Epithelial cell of proximal tubule (primary cell): ENCODE measurements around the gene CDH13. TPM values are rescaled to one million over a fixed set of nuclear protein-coding genes. Genes with fewer than 3 reads are reported as not detected.

Experiments
- DNase-seq: peaks from one replicate; pipeline ENCODE4 v3.0.0-alpha.2; 2011; ENCODE audit warnings: low read depth
- H3K4me3 ChIP-seq: 2 replicates; pipeline ENCODE4 v1.5.1; 2011; ENCODE audit warnings: low read depth, mild to moderate bottlenecking, low read length
- total RNA-seq: library from RNA; depleted of rRNA; stranded (reverse); fragments of >200 nt; gene quantifications from 2 replicates; pipeline ENCODE4 v1.2.3, GENCODE V29; 2015
- TF ChIP-seq, protein P1 (sequence below): conservative IDR thresholded peaks from 2 replicates; pipeline ENCODE4 v1.5.1; 2012; ENCODE audit warnings: low read depth, mild to moderate bottlenecking, low read length

Gene CDH13
- total RNA-seq, 1 donor from 2014 or later: 85.4 TPM

DNA sequence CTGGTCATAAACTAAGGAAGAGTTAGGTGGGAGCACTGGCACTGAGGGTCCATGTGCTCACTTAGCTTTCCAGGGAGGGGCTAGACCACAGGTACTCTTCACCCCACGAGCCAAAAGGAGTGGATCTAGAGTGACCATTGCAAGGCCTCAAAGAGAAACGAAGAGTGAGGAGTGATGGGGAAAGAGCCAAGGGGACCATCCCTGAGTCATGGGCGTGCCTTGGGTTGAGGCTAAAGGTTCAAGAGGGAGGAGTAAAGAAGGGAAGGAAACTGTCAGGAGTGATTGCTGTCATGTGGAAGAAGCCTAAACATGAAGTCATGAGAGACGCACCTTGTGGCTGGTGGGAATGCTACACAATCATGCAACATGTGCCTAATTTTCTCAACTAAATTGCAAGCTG, 141.0 kb downstream of the CDH13 start:
- TF ChIP-seq, protein P1, sequence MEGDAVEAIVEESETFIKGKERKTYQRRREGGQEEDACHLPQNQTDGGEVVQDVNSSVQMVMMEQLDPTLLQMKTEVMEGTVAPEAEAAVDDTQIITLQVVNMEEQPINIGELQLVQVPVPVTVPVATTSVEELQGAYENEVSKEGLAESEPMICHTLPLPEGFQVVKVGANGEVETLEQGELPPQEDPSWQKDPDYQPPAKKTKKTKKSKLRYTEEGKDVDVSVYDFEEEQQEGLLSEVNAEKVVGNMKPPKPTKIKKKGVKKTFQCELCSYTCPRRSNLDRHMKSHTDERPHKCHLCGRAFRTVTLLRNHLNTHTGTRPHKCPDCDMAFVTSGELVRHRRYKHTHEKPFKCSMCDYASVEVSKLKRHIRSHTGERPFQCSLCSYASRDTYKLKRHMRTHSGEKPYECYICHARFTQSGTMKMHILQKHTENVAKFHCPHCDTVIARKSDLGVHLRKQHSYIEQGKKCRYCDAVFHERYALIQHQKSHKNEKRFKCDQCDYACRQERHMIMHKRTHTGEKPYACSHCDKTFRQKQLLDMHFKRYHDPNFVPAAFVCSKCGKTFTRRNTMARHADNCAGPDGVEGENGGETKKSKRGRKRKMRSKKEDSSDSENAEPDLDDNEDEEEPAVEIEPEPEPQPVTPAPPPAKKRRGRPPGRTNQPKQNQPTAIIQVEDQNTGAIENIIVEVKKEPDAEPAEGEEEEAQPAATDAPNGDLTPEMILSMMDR: no peak
- no peak for DNase-seq
- H3K4me3 ChIP-seq: no peak overlapping the region

DNA sequence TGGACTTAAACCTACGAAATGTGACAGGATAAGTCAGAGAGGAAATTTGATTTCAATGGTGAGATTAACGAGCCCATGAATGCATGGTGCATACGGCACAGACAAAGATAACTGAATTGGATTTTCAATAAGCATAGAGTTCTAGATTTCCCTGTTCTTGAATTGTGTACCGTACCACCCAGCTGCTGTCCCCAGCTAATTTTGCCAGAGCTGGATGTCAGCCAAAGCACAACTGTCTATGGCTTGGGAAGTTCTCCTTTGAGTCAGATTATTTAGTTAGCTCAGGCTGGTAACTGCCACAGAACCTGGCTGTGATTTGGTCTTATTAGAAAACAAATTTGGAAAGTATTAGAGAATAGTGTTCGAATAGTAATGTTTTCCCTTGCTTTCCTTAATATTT, 143.1 kb downstream of the CDH13 start:
- TF ChIP-seq, protein P1: no peak
- H3K4me3 ChIP-seq: no peak overlapping the region
- DNase-seq: no peak

DNA sequence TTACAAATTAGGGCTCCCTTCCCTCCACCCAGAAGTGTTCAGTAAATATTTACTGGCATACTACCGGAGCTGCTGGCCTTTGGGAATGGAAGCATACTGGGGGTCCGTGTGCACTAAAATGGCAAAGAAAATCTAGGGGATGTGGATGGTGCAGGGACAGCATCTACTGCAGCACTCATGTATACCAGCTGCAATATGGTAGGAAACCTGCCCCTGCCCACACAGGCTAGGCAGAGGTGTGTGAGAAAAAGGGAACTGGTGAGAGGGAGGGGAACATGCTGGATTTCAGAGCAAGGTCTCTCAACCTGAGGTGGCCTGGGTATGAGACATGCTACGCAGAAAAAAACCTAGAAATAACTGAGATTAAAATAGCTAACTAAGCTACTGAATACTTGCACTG, 145.4 kb downstream of the CDH13 start:
- no peak overlapping the region for H3K4me3 ChIP-seq
- TF ChIP-seq, protein P1: no peak
- no peak for DNase-seq

DNA sequence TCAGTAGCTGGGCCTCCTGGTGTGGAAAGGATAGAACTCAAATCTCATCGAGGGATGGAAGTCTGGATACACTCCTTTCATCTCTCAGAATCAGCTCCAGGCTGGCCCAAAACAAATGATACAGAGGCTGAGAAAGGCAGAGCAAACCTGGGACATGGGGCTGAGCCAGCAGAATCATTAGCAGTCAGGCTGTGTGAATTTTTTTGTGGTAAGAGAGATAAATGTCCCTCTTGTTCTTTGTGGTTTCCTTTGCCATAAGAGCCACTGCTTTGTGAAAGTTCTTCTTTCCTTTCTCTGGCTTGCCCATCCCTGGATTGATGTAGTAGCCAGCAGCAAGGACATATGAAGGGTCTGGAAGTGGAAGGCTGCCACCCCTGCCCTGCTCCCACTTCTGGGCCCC, 146.2 kb downstream of the CDH13 start:
- no peak overlapping the region for H3K4me3 ChIP-seq
- TF ChIP-seq, protein P1: no peak
- no peak for DNase-seq

DNA sequence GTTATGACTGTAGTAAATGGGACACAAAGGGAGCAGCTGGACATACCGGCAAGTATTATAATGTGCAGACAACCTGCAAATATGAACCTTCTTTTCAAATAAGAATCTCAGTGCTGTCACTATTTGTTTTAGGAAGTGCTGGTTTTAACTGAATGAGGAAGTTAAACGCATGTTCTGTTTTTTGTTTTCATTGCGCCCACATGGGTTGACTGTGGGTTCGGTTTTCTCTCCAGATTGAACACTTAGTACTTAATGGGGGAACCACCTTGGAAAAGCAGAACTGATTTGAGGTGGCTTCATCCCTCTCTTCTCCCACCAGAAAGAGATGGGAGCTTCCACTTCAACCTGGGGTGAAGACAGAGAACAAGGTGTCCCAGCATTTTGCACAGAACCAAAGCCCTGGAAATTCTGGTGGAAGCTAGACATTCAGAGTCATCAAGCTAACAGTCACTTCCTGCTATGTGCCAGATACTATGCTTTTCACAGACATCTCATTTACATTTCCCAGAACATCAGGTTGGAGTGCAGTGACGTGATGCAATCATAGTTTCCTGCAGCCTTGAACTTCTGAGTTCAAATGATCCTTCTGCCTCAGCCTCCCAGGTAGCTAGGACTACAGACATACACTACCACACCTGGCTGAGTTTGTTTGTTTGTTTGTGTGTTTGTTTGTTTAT, 149.8 kb downstream of the CDH13 start:
- no peak for DNase-seq
- TF ChIP-seq, protein P1: no peak
- no peak overlapping the region for H3K4me3 ChIP-seq

DNA sequence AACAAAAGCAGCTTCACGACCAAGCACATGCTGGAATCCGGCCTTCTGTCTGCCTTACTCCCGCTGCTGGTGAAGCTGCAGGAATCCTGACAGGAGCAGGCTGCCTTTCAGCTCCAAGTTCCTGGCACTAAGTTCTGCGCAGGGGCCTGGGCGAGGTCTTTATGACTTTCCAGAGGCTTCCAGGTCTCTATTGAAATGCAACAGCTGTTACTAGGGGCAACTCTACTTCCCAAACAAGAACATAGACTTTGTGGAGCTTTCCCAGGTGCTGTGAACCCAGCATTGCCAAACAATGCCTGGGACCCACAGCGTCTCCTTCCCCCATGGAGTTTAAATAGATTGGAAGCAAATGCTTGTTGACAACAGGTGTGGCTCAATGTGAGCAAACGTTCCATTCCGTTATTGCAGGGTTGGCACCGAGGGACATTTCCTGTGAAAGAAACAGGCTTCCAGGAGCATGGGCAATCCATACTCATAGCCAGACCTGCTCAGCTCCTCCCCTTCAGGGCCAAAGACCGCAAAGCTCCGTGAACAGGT, 156.0 kb downstream of the CDH13 start:
- DNase-seq: no peak
- no peak overlapping the region for H3K4me3 ChIP-seq
- TF ChIP-seq, protein P1: no peak

DNA sequence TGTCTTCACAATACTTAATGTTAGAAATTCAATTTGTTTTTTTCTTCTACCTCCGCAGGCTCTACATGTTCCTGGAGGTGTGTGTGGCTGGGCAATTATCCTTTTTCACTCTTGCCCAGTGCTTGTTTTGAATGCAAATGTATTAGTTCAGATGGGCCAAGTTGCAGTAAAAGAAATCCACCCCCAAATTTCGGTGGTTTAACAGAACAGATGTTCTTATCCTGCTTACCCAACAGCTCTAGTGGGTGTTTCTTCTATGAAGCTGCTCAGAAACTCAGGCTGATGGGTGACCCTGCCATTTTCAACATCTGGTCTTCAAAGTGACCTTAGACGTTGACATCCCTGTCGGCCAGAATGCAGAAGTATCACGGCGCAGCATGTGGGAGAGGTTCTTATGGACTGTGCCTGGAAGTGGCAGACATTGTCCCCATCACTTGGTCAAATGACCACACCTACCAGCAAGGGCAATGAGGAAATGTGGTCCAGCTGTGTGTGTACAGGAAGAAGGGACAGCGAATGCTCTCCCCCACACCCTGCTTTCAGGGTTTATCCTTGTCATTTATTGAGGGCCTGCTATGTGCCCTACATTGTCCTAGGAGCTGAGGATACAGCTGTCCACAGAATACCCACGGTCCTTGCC, 157.3 kb downstream of the CDH13 start:
- H3K4me3 ChIP-seq: no peak overlapping the region
- TF ChIP-seq, protein P1: no peak
- DNase-seq: no peak
